K562 (cell line): ENCODE data around the gene SRPK3. TPM values are rescaled to one million over a fixed set of nuclear protein-coding genes. Genes with fewer than 3 reads are reported as not detected.
A peak's percentile ranks its signal among the peaks of the same experiment; 100 is the strongest.

Experiments used
- BRD4 ChIP-seq: fragments of 200-600 bp; sonication (generic); IDR thresholded peaks from 2 replicates; pipeline ENCODE4 v1.6.1; 2017; ENCODE audit warnings: inconsistent platforms
- CSDE1 ChIP-seq, 2 experiments: fragments of 450-650 bp; IDR thresholded peaks; 2 replicates each; pipeline ENCODE4 v1.6.1; 2016; ENCODE audit warnings: mild to moderate bottlenecking in 1 of 2
- ELF1 ChIP-seq: fragments of 200-800 bp; sonication (Bioruptor generic); IDR thresholded peaks from 2 replicates; pipeline ENCODE4 v1.6.1; 2016; ENCODE audit warnings: missing genetic modification characterization, missing compliant biosample characterization
- FOSL1 ChIP-seq: fragments of 200-800 bp; sonication (Bioruptor generic); conservative IDR thresholded peaks from 2 replicates; pipeline ENCODE4 v1.6.1; 2016; ENCODE audit warnings: missing genetic modification characterization, missing compliant biosample characterization
- ID3 ChIP-seq, 2 experiments: fragments of 250-450 bp in 1 of 2; fragments of 450-650 bp in 1 of 2; sonication (Bioruptor Pico) in 1 of 2; IDR thresholded peaks; 2 replicates each; pipeline versions ENCODE4 v1.6.1 to v1.8.0; 2016 to 2021; ENCODE audit warnings: mild to moderate bottlenecking in 2 of 2, moderate library complexity in 2 of 2, missing compliant biosample characterization in 1 of 2, missing genetic modification characterization in 1 of 2
- MED1 ChIP-seq: sonication (generic); formaldehyde crosslinking; IDR thresholded peaks from 2 replicates; pipeline ENCODE4 v1.8.1; 2023; ENCODE audit warnings: missing genetic modification reagents, borderline replicate concordance
- MYNN ChIP-seq, 2 experiments: sonication (generic); formaldehyde crosslinking in 1 of 2; IDR thresholded peaks; 2 replicates each; pipeline versions ENCODE4 v1.5.0 to v1.6.1; 2016 to 2020; ENCODE audit warnings: antibody characterized with exemption in 1 of 2, missing genetic modification reagents in 1 of 2
- NCOA1 ChIP-seq: fragments of 450-650 bp; IDR thresholded peaks from 2 replicates; pipeline ENCODE4 v1.6.1; 2016; ENCODE audit warnings: low read depth
- NONO ChIP-seq, 2 experiments: fragments of 200-400 bp in 1 of 2; fragments of 450-650 bp in 1 of 2; formaldehyde crosslinking in 1 of 2; IDR thresholded peaks; 2 replicates each; pipeline ENCODE4 v1.6.1; 2017; ENCODE audit warnings: low read depth in 2 of 2, mild to moderate bottlenecking in 2 of 2, moderate library complexity in 2 of 2, low read length in 1 of 2
- PHB2 ChIP-seq: fragments of 450-650 bp; IDR thresholded peaks from 2 replicates; pipeline ENCODE4 v1.6.1; 2017; ENCODE audit warnings: low read depth
- PHF20 ChIP-seq: fragments of 450-650 bp; IDR thresholded peaks from 2 replicates; pipeline ENCODE4 v1.6.1; 2018; ENCODE audit not compliant: partially characterized antibody
- RAD51 ChIP-seq: fragments of 450-650 bp; IDR thresholded peaks from 2 replicates; pipeline ENCODE4 v1.7.1; 2016; ENCODE audit warnings: low read depth, mild to moderate bottlenecking, borderline replicate concordance
- SETDB1 ChIP-seq: IDR thresholded peaks from one replicate; pipeline ENCODE4 v1.6.1; 2012; ENCODE audit warnings: low read length, control low read depth, inconsistent platforms
- SIN3A ChIP-seq, 2 experiments: fragments of 150-350 bp in 1 of 2; IDR thresholded peaks; 2 replicates each; pipeline ENCODE4 v1.6.1; 2011 to 2016; ENCODE audit warnings: borderline replicate concordance in 2 of 2, low read depth in 2 of 2, low read length in 2 of 2, mild to moderate bottlenecking in 2 of 2, moderate library complexity in 2 of 2; ENCODE audit not compliant: control insufficient read depth in 1 of 2
- SNIP1 ChIP-seq: fragments of 450-650 bp; IDR thresholded peaks from 2 replicates; pipeline ENCODE4 v1.7.1; 2017; ENCODE audit warnings: low read depth, mild to moderate bottlenecking
- TAF1 ChIP-seq: IDR thresholded peaks from 2 replicates; pipeline ENCODE4 v1.6.1; 2011; ENCODE audit warnings: mild to moderate bottlenecking, low read length, moderate library complexity; ENCODE audit not compliant: insufficient read depth, control insufficient read depth, severe bottlenecking; ENCODE audit errors: extremely low read depth
- XRCC4 ChIP-seq: IDR thresholded peaks from one replicate; pipeline ENCODE4 v1.6.1; 2011; ENCODE audit not compliant: insufficient read depth, insufficient read length; ENCODE audit errors: extremely low read depth
- ZBTB17 ChIP-seq: fragments of 450-650 bp; formaldehyde crosslinking; IDR thresholded peaks from 2 replicates; pipeline ENCODE4 v1.4.0; 2020; ENCODE audit warnings: mild to moderate bottlenecking
- ZBTB43 ChIP-seq: sonication (generic); formaldehyde crosslinking; IDR thresholded peaks from 2 replicates; pipeline ENCODE4 v1.8.0; 2023; ENCODE audit warnings: mild to moderate bottlenecking, missing genetic modification reagents
- ZNF354B ChIP-seq: fragments of 250-450 bp; sonication (Bioruptor Pico); IDR thresholded peaks from 2 replicates; pipeline ENCODE4 v1.4.0; 2020
- ZNF41 ChIP-seq: fragments of 250-450 bp; sonication (Bioruptor Pico); conservative IDR thresholded peaks from 2 replicates; pipeline ENCODE4 v1.4.0; 2020; ENCODE audit warnings: mild to moderate bottlenecking
- ZNF583 ChIP-seq: fragments of 250-450 bp; sonication (Bioruptor Pico); IDR thresholded peaks from 2 replicates; pipeline ENCODE4 v1.4.0; 2020
- ZNF584 ChIP-seq: fragments of 200-800 bp; sonication (Bioruptor generic); IDR thresholded peaks from 2 replicates; pipeline ENCODE4 v1.6.1; 2016; ENCODE audit warnings: low read depth, mild to moderate bottlenecking, missing genetic modification characterization, missing compliant biosample characterization
- ZNF695 ChIP-seq: fragments of 450-650 bp; formaldehyde crosslinking; IDR thresholded peaks from 2 replicates; pipeline ENCODE4 v1.4.0; 2020; ENCODE audit warnings: mild to moderate bottlenecking, moderate library complexity
- ZNF764 ChIP-seq: fragments of 250-450 bp; sonication (Bioruptor Pico); IDR thresholded peaks from 2 replicates; pipeline ENCODE4 v1.4.0; 2020; ENCODE audit warnings: low read depth, mild to moderate bottlenecking, moderate library complexity
- polyA plus RNA-seq, 8 experiments: library from polyadenylated mRNA; depleted of rRNA in 4 of 8; stranded (reverse) in 5 of 8; unstranded in 3 of 8; fragments of >200 nt; fragmentation: Nextera tagmentation in 2 of 8; fragmentation: Illumina TruSeq in 1 of 8; extraction: Ambion mirVana in 2 of 8; extraction: Trizol in 1 of 8; gene quantifications; 2 replicates each; pipeline versions ENCODE4 v1.2.1 to v1.2.3, GENCODE V29; 2011 to 2014; ENCODE audit warnings: inconsistent platforms in 1 of 8, missing spikeins in 1 of 8
- total RNA-seq, 7 experiments: library from RNA; depleted of rRNA in 6 of 7; stranded (reverse); fragments of >200 nt in 6 of 7; fragmentation: Illumina TruSeq in 2 of 7; extraction: Trizol in 2 of 7; gene quantifications; 2 replicates each; pipeline versions ENCODE4 v1.2.1 to v1.2.3, GENCODE V29; 2011 to 2021; ENCODE audit warnings: low replicate concordance in 1 of 7

The SRPK3 gene
- total and polyA plus RNA-seq, 9 of the 15 experiments (the other 6 are each of a cell fraction or from before 2014, with no cell fraction given), result 0.01 to 0.09 (median 0.04) TPM; not detected in 2

DNA sequence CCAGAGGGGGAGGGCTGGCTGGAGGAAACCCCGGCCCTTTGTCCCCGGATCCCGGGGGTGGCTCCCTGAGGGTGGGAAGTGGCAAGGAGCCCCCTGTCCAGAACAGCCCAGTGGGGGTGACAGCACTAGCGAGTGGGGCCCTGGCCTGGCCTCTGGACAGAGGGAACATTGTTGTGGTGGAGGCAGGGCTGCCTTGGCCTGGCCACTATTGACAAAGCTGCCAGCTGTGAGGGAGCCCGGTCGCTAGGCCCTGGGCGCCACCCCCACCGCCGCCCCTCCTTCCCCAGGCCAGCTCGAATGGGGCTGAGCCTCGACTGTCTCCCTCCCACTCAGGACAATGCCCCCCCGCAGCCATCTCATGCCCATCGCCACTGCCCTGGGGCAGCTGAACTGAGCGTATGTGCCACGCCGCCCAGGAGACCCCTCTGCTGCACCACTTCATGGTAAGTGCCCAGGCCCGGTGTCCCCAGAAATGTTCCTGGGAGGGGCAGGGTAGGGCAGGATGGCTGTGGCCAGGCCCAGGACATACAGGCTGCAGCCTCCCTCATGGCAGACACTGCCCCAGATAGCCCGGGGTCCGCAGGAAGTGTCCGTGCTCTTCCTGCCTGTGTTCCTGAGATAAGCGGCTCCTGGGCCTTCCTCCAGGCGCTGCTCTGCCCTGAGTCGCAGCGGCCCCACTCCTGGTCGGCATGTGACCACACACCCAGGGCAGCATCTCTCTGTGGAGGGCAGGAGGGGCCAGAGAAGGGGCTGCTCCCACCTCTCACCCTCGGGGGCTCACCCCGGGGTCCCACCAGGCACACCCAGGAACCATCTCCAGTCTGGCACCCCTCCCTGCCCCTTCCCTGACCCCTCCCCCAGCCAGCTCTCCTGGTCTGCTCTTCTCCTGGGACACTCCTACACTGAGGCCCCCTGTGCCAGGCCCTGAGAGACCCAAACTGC is 15.4 kb upstream of the SRPK3 start (continued):
- TF ChIP-seq TAF1 (peak; percentile 61), ZBTB17 (CRISPR knock-in tag) (no peak), PHB2 (no peak), SNIP1 (no peak), ZNF695 (CRISPR knock-in tag) (no peak), BRD4 (no peak), ELF1 (tag) (0 out of 2 replicates have a peak, but pooled peaks have one; percentile 25), ID3 (CRISPR knock-in tag; IDR thresholded peaks at IDR 0.05) (no peak), ID3 (tag; IDR thresholded peaks at IDR 0.05) (peak; percentile 71; the same call in 1 of the 2 replicates), ZNF764 (CRISPR knock-in tag) (no peak), SIN3A (IDR thresholded peaks at IDR 0.05; ENCODE audit: borderline replicate concordance in 2 of 2, control insufficient read depth in 1 of 2, low read depth in 2 of 2, low read length in 2 of 2) (no peak), ZNF41 (CRISPR knock-in tag) (no peak), RAD51 (peak; percentile 63; the same call in 1 of the 2 replicates), ZNF354B (no peak), MED1 (no peak), PHF20 (peak; percentile 50), ZNF584 (CRISPR knock-in tag) (0 out of 2 replicates have a peak, but pooled peaks have one; percentile 28), XRCC4 (no peak), CSDE1 (IDR thresholded peaks at IDR 0.05) (no peak), FOSL1 (tag) (no peak), ZBTB43 (CRISPR knock-in tag) (no peak), NONO (IDR thresholded peaks at IDR 0.05; ENCODE audit: low read depth in 2 of 2, low read length in 1 of 2) (0 out of 4 replicates have a peak, but pooled peaks of 1 of the 2 experiments have one; percentile 49), ZNF583 (CRISPR knock-in tag) (0 out of 2 replicates have a peak, but pooled peaks have one; percentile 35), NCOA1 (peak; percentile 79), MYNN (IDR thresholded peaks at IDR 0.05) (peak; percentile 76; the same call in 1 of the 2 replicates), MYNN (CRISPR knock-in tag; IDR thresholded peaks at IDR 0.05) (no peak), SETDB1 (no peak)
